Memory B cell (primary cell): ENCODE data around the gene FGF14.

Source experiments
- ATAC-seq: fragments of 150-1000 bp; cut with Tn5 transposase; 2 replicates; pipeline ENCODE4 v1.10.0; 2021; ENCODE audit warnings: low read depth, mild to moderate bottlenecking, moderate library complexity
- DNase-seq, 2 donors: peaks; one replicate each; pipeline ENCODE4 v3.0.0; 2022; ENCODE audit warnings: low spot score in 2 of 2
- H3K27ac Mint-ChIP-seq: one replicate; pipeline ENCODE4 v1.8.0; 2022; ENCODE audit warnings: mild to moderate bottlenecking, moderate library complexity, mixed read lengths
- H3K27me3 Mint-ChIP-seq: one replicate; pipeline ENCODE4 v1.8.0; 2022; ENCODE audit warnings: mixed read lengths
- H3K36me3 Mint-ChIP-seq: one replicate; pipeline ENCODE4 v1.8.0; 2022; ENCODE audit warnings: mild to moderate bottlenecking, mixed read lengths
- H3K4me1 Mint-ChIP-seq: one replicate; pipeline ENCODE4 v1.8.0; 2022; ENCODE audit warnings: mixed read lengths
- H3K4me3 Mint-ChIP-seq: one replicate; pipeline ENCODE4 v1.8.0; 2022; ENCODE audit warnings: mild to moderate bottlenecking, moderate library complexity, mixed read lengths
- H3K9me3 Mint-ChIP-seq: one replicate; pipeline ENCODE4 v1.8.0; 2022; ENCODE audit warnings: mixed read lengths

Gene FGF14

GRCh38 chr13:102401766-102402165 is at the start of gene FGF14:
Gene FGF14, minus strand, starts transcription at chr13:102402048.
- Mint-ChIP-seq H3K4me1 (peaks cover 22% of the 10 kb centered on the region), H3K27me3 (peaks cover 17% of the 10 kb centered on the region), H3K9me3 (no peaks in the 10 kb centered on the region), H3K27ac (no peak within 1 kb of the TSS), H3K4me3 (peak within 1 kb of the TSS; percentile 68), H3K36me3 (no peaks in the 10 kb centered on the region)
- ATAC-seq: no peak
- no peak for DNase-seq

DNA sequence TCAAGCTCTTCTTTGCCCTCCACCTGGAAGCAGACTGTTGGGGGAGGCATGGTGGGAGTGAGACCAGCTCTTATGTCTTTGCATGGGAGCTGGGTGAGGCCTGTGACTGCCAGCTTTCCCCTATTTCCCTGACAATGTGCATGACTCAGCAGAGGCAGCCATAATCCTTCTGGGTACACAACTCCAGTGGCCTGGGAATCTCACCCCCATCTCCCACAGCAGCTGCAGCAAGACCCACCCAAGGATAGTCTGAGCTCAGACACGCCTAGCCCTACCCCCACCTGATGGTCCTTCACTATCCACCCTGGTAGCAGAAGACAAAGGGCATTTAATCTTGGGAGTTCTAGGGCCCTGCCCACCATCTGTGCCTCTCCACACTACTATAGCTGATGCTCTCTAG is 41.4 kb upstream of the FGF14 start:
- peaks cover 1% of the 10 kb centered on the region for H3K9me3 Mint-ChIP-seq
- H3K36me3 Mint-ChIP-seq: no peaks in the 10 kb centered on the region
- ATAC-seq (no peak), DNase-seq (no peak)
- H3K27me3 Mint-ChIP-seq: peaks cover 11% of the 10 kb centered on the region
- H3K27ac Mint-ChIP-seq: no peak overlapping the region
- H3K4me3 Mint-ChIP-seq: no peak overlapping the region
- H3K4me1 Mint-ChIP-seq: no peaks in the 10 kb centered on the region

DNA sequence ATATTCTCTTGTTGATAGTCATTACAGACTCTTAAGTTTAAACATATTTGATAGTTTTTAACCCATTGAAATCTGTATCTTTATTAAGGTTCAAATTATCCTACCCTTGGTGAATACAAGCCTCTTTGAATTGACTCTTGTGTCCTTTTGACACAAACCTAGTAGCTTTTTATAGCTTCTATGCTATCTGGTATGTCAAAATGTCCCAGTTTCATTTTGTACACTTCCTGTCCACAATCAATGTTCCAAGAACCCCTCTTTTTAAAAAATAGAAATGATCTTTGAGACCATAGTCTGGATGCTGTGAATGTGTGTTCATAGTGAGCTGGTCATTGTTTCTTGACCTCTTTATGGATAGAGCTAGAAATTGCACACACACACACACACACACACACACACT is 39.2 kb upstream of the FGF14 start:
- H3K4me3 Mint-ChIP-seq: no peak overlapping the region
- H3K9me3 Mint-ChIP-seq: no peaks in the 10 kb centered on the region
- H3K27ac Mint-ChIP-seq: no peak overlapping the region
- H3K4me1 Mint-ChIP-seq: no peaks in the 10 kb centered on the region
- H3K27me3 Mint-ChIP-seq: peaks cover 9% of the 10 kb centered on the region
- ATAC-seq (no peak), DNase-seq (no peak)
- H3K36me3 Mint-ChIP-seq: no peaks in the 10 kb centered on the region

DNA sequence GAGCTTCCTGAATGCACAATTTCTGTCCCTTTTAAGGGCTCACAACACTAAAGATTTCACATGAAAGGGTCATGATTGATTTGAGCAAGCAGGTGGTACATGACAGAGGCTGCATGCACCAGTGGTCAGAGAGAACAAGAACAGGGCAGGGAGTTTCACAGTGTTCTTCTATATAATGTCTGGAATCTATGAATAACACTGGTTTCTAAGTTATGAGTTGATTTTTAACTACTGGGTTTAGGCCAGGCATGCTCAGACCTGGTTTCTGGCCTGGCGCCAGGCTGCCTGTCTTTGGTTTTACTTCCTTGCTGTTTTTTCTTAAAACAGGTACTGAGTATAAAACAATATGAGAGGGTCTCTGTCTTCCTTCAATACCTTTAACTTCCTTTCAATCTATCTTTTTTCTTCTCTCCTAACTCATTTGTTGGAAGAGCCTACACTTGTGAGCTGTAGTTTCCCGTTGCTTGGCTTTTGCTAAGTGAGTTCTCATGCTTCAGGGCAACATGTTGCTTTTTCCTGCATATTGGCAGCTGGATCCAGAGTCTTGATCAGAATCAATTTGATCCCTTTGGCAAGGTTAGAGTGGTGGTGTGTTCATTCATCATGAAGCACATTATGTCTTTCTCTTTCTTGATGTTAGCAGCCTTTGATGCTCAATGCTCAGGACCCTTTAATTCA is 38.5 kb upstream of the FGF14 start:
- H3K4me1 Mint-ChIP-seq: no peaks in the 10 kb centered on the region
- no peak overlapping the region for H3K4me3 Mint-ChIP-seq
- H3K27me3 Mint-ChIP-seq: peaks cover 11% of the 10 kb centered on the region
- DNase-seq (no peak), ATAC-seq (no peak)
- no peak overlapping the region for H3K27ac Mint-ChIP-seq
- no peaks in the 10 kb centered on the region for H3K36me3 Mint-ChIP-seq
- H3K9me3 Mint-ChIP-seq: no peaks in the 10 kb centered on the region

DNA sequence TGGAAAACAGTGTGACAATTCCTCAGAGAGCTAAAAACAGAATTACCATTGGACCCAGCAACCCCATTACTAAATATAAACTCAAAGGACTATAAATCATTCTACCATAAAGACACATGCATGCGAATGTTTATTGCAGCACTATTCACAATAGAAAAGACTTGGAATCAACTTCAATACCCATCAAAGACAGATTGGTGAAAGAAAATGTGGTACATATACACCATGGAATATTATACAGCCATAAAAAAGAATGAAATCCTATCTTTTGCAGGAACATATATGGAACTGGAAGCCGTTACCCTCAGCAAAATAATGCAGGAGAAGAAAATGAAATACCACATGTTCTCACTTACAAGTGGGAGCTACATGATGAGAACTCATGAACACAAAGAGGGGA is 20.8 kb upstream of the FGF14 start:
- Mint-ChIP-seq H3K9me3 (peaks cover 18% of the 10 kb centered on the region), H3K4me3 (no peak overlapping the region), H3K27ac (no peak overlapping the region), H3K36me3 (peaks cover 3% of the 10 kb centered on the region), H3K27me3 (no peaks in the 10 kb centered on the region), H3K4me1 (no peaks in the 10 kb centered on the region)
- ATAC-seq (no peak), DNase-seq (no peak)

DNA sequence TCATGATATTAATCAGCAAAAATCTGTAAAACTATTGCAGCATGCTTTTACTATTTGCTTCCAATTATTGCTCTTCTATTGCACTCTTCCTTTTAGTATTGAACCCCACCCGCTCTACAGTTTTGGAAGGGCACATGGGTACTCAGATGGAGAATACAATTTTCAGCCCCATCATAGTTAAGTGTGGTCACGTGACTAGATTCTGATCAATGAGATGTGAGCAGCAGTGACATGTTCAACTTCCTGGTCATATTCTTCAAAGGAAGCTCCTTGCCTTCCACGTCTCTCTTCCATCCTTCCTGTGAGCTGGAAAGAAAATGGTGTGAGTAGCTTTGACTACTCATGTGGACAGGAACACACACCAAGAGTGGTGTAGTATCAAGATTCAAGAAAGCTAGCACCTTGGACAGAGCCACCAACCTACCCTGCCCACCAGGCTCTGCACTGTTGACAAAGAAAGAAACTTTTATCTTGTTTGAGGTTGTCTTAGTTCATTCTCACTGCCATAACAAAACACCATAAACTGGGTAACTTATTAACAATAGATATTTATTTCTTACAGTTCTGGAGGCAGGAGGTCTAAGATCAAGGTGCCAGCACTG is 3.8 kb upstream of the FGF14 start:
- Mint-ChIP-seq H3K9me3 (no peaks in the 10 kb centered on the region), H3K4me1 (peaks cover 17% of the 10 kb centered on the region), H3K36me3 (no peaks in the 10 kb centered on the region), H3K27me3 (peaks cover 29% of the 10 kb centered on the region), H3K27ac (no peak overlapping the region), H3K4me3 (no peak overlapping the region)
- ATAC-seq (no peak), DNase-seq (no peak)

GRCh38 chr13:102402290-102402689 is 442 bp upstream of the FGF14 start:
- no peaks in the 10 kb centered on the region for H3K36me3 Mint-ChIP-seq
- ATAC-seq: peak; percentile 68
- DNase-seq: no peak
- H3K4me1 Mint-ChIP-seq: peaks cover 22% of the 10 kb centered on the region
- no peak overlapping the region for H3K27ac Mint-ChIP-seq
- peaks cover 20% of the 10 kb centered on the region for H3K27me3 Mint-ChIP-seq
- no peaks in the 10 kb centered on the region for H3K9me3 Mint-ChIP-seq
- H3K4me3 Mint-ChIP-seq: peak overlapping the region; percentile 57

DNA sequence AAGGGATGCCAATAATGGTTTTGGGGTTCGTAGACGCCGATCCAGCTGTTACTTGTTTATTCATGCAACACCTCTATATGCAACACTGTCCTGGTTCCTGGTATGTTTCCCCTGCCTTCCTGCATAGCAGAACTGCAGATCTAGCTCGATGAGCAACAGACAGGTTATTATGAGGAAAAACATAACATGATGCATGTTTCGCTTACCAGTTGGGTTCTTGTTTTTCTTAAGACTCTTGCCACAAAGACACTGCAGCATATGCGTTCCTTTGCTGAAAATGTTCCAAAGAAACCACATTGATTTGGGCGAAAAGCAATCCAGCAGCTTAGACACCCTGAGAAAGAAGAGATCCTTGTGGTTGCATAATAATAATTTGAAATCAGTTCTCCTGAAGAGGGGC is 583 bp downstream of the FGF14 start:
- peak overlapping the region; percentile 68 for H3K4me3 Mint-ChIP-seq
- peaks cover 22% of the 10 kb centered on the region for H3K4me1 Mint-ChIP-seq
- DNase-seq: no peak
- H3K9me3 Mint-ChIP-seq: no peaks in the 10 kb centered on the region
- H3K27ac Mint-ChIP-seq: no peak overlapping the region
- no peaks in the 10 kb centered on the region for H3K36me3 Mint-ChIP-seq
- ATAC-seq: no peak
- peaks cover 17% of the 10 kb centered on the region for H3K27me3 Mint-ChIP-seq

DNA sequence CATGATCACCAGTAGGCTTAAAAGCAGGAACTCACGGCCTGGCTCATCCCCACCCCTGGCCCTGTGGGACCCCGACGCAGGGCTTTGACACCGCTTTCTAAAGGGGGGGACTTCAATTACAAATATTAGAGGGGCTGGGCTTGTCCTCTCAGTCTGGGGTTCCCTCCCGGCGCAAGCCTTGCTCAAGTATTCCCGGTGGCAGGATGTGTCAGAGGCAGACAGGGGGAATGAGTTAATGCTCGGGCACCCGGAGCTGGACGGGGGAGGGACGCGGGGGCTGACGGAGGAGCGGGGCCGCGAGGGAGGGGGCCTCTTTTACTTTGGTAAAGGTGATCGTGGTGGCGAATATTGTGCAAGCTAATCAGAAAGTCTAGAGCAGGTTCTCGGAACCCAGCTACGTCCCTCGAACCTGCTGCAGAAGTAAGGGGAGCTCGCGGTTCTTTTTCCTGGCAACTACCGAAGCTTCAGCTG is 1.1 kb downstream of the FGF14 start:
- no peaks in the 10 kb centered on the region for H3K9me3 Mint-ChIP-seq
- no peak overlapping the region for H3K27ac Mint-ChIP-seq
- H3K36me3 Mint-ChIP-seq: no peaks in the 10 kb centered on the region
- ATAC-seq: peak; percentile 17
- H3K4me1 Mint-ChIP-seq: peaks cover 22% of the 10 kb centered on the region
- peaks cover 17% of the 10 kb centered on the region for H3K27me3 Mint-ChIP-seq
- peak overlapping the region; percentile 68 for H3K4me3 Mint-ChIP-seq
- DNase-seq: no peak

DNA sequence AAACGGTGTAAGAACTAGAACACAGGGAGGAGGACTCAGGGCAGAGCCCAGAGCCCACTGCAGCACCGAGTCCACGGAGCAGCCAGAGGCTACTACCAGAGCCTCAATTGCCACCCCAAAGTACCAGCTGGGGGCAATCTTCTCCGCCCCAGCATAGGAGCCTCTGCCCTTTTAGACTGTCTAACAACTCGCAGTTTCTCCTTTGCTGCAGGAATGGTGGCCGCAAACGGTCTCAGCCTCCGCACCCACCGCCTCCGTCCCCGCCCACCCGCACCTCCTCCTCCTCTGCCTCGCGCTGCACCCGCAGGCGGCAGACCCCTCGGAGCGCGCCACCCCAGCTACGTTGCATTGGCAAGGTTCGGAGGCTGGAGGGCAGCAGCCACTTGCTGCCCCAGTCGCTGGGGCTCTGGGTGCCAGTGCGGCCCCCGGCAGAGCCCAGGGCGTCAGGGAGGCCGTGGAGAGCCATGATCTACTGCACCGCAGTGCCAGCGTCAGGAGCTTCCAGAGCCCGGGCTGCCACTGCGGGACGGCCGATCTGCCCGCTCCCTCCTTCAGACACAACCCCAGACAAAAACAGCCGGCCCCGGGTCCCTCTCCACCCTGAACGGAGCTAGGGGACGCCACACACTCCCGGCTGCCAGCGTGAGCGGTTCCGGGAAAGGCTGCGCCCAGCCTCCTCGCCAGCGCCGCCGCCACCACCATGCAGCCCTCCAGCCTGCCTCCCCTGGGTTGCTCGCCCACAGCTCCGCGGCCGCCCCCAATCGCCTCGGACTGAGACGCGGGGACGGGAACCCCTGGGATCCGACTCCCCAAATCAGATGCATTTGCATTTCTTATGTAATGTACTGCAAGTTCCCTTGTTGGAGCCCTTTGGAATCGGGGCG is 1.8 kb downstream of the FGF14 start:
- ATAC-seq: peak; percentile 41
- no peak overlapping the region for H3K27ac Mint-ChIP-seq
- DNase-seq: no peak
- no peaks in the 10 kb centered on the region for H3K36me3 Mint-ChIP-seq
- H3K27me3 Mint-ChIP-seq: peaks cover 17% of the 10 kb centered on the region
- peak overlapping the region; percentile 68 for H3K4me3 Mint-ChIP-seq
- peaks cover 24% of the 10 kb centered on the region for H3K4me1 Mint-ChIP-seq
- no peaks in the 10 kb centered on the region for H3K9me3 Mint-ChIP-seq

- Mint-ChIP-seq H3K27ac (no peak overlapping the region), H3K4me3 (no peak overlapping the region), H3K36me3 (no peaks in the 10 kb centered on the region), H3K27me3 (peaks cover 4% of the 10 kb centered on the region), H3K4me1 (peaks cover 14% of the 10 kb centered on the region), H3K9me3 (no peaks in the 10 kb centered on the region)
- ATAC-seq (no peak), DNase-seq (no peak)
These were observed 5.9 kb downstream of the FGF14 start for GRCh38 chr13:102395939-102396338.

GRCh38 chr13:102395174-102395573 is 6.7 kb downstream of the FGF14 start:
- DNase-seq (no peak), ATAC-seq (no peak)
- peak overlapping the region; percentile 94 for H3K4me3 Mint-ChIP-seq
- H3K36me3 Mint-ChIP-seq: no peaks in the 10 kb centered on the region
- peaks cover 8% of the 10 kb centered on the region for H3K4me1 Mint-ChIP-seq
- H3K27me3 Mint-ChIP-seq: peaks cover 4% of the 10 kb centered on the region
- peak overlapping the region; percentile 91 for H3K27ac Mint-ChIP-seq
- no peaks in the 10 kb centered on the region for H3K9me3 Mint-ChIP-seq

DNA sequence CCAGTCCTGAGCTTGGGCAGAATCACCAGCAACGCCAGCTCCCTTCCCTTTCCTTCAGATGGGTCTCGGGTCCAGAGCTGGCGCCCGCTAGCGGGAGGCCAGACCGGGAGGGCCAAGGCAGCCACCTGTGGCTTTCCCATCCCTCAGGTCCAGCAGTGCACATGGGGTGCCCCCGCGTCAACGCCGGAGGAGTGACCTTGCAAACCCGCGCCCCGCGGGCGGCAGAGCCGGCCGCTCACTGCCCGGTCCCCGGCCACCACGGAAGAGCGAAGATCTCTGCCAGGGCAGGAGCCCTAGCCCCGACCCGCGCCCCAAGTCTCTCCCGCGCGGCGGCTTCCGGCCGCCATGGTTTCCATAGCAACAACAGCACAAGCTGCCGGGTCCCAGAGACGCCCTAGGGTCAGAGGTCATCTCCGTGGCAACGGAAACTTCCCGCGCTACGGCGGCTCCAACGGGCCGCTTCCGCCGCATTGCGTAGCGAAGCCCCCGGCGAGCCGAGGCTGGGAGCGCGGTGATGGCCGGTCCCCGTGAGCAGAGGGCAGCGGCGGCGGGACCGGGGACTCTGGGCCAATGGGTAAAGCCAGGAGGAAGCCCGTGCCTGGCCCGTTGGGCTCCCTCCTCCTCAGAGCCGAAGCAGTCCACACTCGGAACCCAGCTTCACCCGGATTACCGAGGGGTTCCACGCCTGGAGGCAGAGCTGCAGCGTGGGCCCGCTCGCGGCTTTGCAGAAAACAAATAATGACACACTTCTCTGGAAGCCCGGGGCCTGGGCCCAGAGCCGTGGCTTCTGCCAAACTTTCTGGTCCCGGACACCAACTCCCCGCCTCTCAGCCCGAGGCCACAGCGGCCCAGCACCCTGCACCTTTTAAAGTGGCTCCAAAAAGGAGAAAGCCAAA is 7.4 kb downstream of the FGF14 start:
- ATAC-seq: peak; percentile 93
- Mint-ChIP-seq H3K27me3 (peaks cover 3% of the 10 kb centered on the region), H3K27ac (peak overlapping the region; percentile 91), H3K4me1 (peaks cover 7% of the 10 kb centered on the region), H3K4me3 (peak overlapping the region; percentile 94), H3K36me3 (no peaks in the 10 kb centered on the region), H3K9me3 (no peaks in the 10 kb centered on the region)
- peak; percentile 92 to 93 for DNase-seq
